ENCODE data around the gene PHF2. TPM values are rescaled to one million over a fixed set of nuclear protein-coding genes. Genes with fewer than 3 reads are reported as not detected.

Gene PHF2
- total RNA-seq, 1 experiment from 2014 or later = 16.1 TPM

- no peak for DNase-seq
Measured at GRCh38 chr9:93701494-93702218, 125.3 kb downstream of the PHF2 start.

GRCh38 chr9:93702261-93702660 is 125.9 kb downstream of the PHF2 start:
- no peaks in the 10 kb centered on the region for H4K20me1 ChIP-seq (ENCODE audit: insufficient read depth, low read depth, low read length)
- H3K4me3 ChIP-seq (ENCODE audit: low read length) = no peak overlapping the region
- H3K4me2 ChIP-seq (ENCODE audit: low read depth, low read length, poor library complexity, severe bottlenecking) = no peak overlapping the region
- no peaks in the 10 kb centered on the region for H3K9me3 ChIP-seq (ENCODE audit: low read length)
- no peak overlapping the region for H2AFZ ChIP-seq (ENCODE audit: low read length)
- no peak for DNase-seq
- no peak overlapping the region for H3K9ac ChIP-seq (ENCODE audit: low read length)
- H3K9me2 ChIP-seq (replicated peaks; ENCODE audit: insufficient read depth, low read length) = no peaks in the 10 kb centered on the region
- H3K27ac ChIP-seq (ENCODE audit: low read length) = no peak overlapping the region
- peaks cover 6% of the 10 kb centered on the region for H3K4me1 ChIP-seq (ENCODE audit: low read length)
- H3K79me2 ChIP-seq (ENCODE audit: low read length) = no peaks in the 10 kb centered on the region
- no peaks in the 10 kb centered on the region for H3K36me3 ChIP-seq (ENCODE audit: insufficient read depth, low read length)
- H3K27me3 ChIP-seq (ENCODE audit: low read length) = no peaks in the 10 kb centered on the region

More at GRCh38 chr9:93701494-93702218, 125.3 kb downstream of the PHF2 start:
- no peak overlapping the region for H3K4me3 ChIP-seq (ENCODE audit: low read length)
- H3K4me2 ChIP-seq (ENCODE audit: low read depth, low read length, poor library complexity, severe bottlenecking) = no peak overlapping the region
- H3K27me3 ChIP-seq (ENCODE audit: low read length) = no peaks in the 10 kb centered on the region
- no peaks in the 10 kb centered on the region for H4K20me1 ChIP-seq (ENCODE audit: insufficient read depth, low read depth, low read length)
- H3K9me3 ChIP-seq (ENCODE audit: low read length) = no peaks in the 10 kb centered on the region
- H3K9me2 ChIP-seq (replicated peaks; ENCODE audit: insufficient read depth, low read length) = no peaks in the 10 kb centered on the region
- no peak overlapping the region for H3K9ac ChIP-seq (ENCODE audit: low read length)
- H3K36me3 ChIP-seq (ENCODE audit: insufficient read depth, low read length) = no peaks in the 10 kb centered on the region
- H3K4me1 ChIP-seq (ENCODE audit: low read length) = peaks cover 6% of the 10 kb centered on the region
- H3K27ac ChIP-seq (ENCODE audit: low read length) = no peak overlapping the region
- no peaks in the 10 kb centered on the region for H3K79me2 ChIP-seq (ENCODE audit: low read length)
- H2AFZ ChIP-seq (ENCODE audit: low read length) = no peak overlapping the region

- H2AFZ ChIP-seq (ENCODE audit: low read length) = no peak overlapping the region
- H3K27me3 ChIP-seq (ENCODE audit: low read length) = no peaks in the 10 kb centered on the region
- H3K4me1 ChIP-seq (ENCODE audit: low read length) = no peaks in the 10 kb centered on the region
- H3K9me2 ChIP-seq (replicated peaks; ENCODE audit: insufficient read depth, low read length) = no peaks in the 10 kb centered on the region
- no peaks in the 10 kb centered on the region for H3K36me3 ChIP-seq (ENCODE audit: insufficient read depth, low read length)
- no peak overlapping the region for H3K9ac ChIP-seq (ENCODE audit: low read length)
- H4K20me1 ChIP-seq (ENCODE audit: insufficient read depth, low read depth, low read length) = no peaks in the 10 kb centered on the region
- no peak for DNase-seq
- H3K27ac ChIP-seq (ENCODE audit: low read length) = no peak overlapping the region
- no peak overlapping the region for H3K4me2 ChIP-seq (ENCODE audit: low read depth, low read length, poor library complexity, severe bottlenecking)
- H3K9me3 ChIP-seq (ENCODE audit: low read length) = no peaks in the 10 kb centered on the region
- no peaks in the 10 kb centered on the region for H3K79me2 ChIP-seq (ENCODE audit: low read length)
- no peak overlapping the region for H3K4me3 ChIP-seq (ENCODE audit: low read length)
Measured at GRCh38 chr9:93708289-93708986, 132.1 kb downstream of the PHF2 start.

GRCh38 chr9:93708987-93709302 is 132.6 kb downstream of the PHF2 start:
- Histone ChIP-seq H4K20me1 (ENCODE audit: insufficient read depth, low read depth, low read length) (no peaks in the 10 kb centered on the region), H3K27ac (ENCODE audit: low read length) (no peak overlapping the region), H3K79me2 (ENCODE audit: low read length) (no peaks in the 10 kb centered on the region), H3K9me2 (replicated peaks; ENCODE audit: insufficient read depth, low read length) (no peaks in the 10 kb centered on the region), H3K9ac (ENCODE audit: low read length) (no peak overlapping the region), H3K9me3 (ENCODE audit: low read length) (no peaks in the 10 kb centered on the region), H3K4me2 (ENCODE audit: low read depth, low read length, poor library complexity, severe bottlenecking) (no peak overlapping the region), H3K4me3 (ENCODE audit: low read length) (no peak overlapping the region), H3K27me3 (ENCODE audit: low read length) (no peaks in the 10 kb centered on the region), H2AFZ (ENCODE audit: low read length) (no peak overlapping the region), H3K36me3 (ENCODE audit: insufficient read depth, low read length) (no peaks in the 10 kb centered on the region), H3K4me1 (ENCODE audit: low read length) (no peaks in the 10 kb centered on the region)
- no peak for DNase-seq

- H4K20me1 ChIP-seq (ENCODE audit: insufficient read depth, low read depth, low read length) = no peaks in the 10 kb centered on the region
- no peaks in the 10 kb centered on the region for H3K27me3 ChIP-seq (ENCODE audit: low read length)
- H3K4me1 ChIP-seq (ENCODE audit: low read length) = no peaks in the 10 kb centered on the region
- H3K9me3 ChIP-seq (ENCODE audit: low read length) = no peaks in the 10 kb centered on the region
- no peaks in the 10 kb centered on the region for H3K9me2 ChIP-seq (replicated peaks; ENCODE audit: insufficient read depth, low read length)
- no peak overlapping the region for H3K4me2 ChIP-seq (ENCODE audit: low read depth, low read length, poor library complexity, severe bottlenecking)
- no peak for DNase-seq
- H3K79me2 ChIP-seq (ENCODE audit: low read length) = no peaks in the 10 kb centered on the region
- H2AFZ ChIP-seq (ENCODE audit: low read length) = no peak overlapping the region
- H3K27ac ChIP-seq (ENCODE audit: low read length) = no peak overlapping the region
- no peak overlapping the region for H3K4me3 ChIP-seq (ENCODE audit: low read length)
- H3K9ac ChIP-seq (ENCODE audit: low read length) = no peak overlapping the region
- no peaks in the 10 kb centered on the region for H3K36me3 ChIP-seq (ENCODE audit: insufficient read depth, low read length)
Measured at GRCh38 chr9:93709600-93710369, 133.4 kb downstream of the PHF2 start.

GRCh38 chr9:93710370-93710723 is 134.0 kb downstream of the PHF2 start:
- Histone ChIP-seq H3K4me3 (ENCODE audit: low read length) (no peak overlapping the region), H4K20me1 (ENCODE audit: insufficient read depth, low read depth, low read length) (no peaks in the 10 kb centered on the region), H3K9me3 (ENCODE audit: low read length) (no peaks in the 10 kb centered on the region), H3K79me2 (ENCODE audit: low read length) (no peaks in the 10 kb centered on the region), H3K4me1 (ENCODE audit: low read length) (no peaks in the 10 kb centered on the region), H3K9ac (ENCODE audit: low read length) (no peak overlapping the region), H3K9me2 (replicated peaks; ENCODE audit: insufficient read depth, low read length) (no peaks in the 10 kb centered on the region), H3K4me2 (ENCODE audit: low read depth, low read length, poor library complexity, severe bottlenecking) (no peak overlapping the region), H3K27me3 (ENCODE audit: low read length) (no peaks in the 10 kb centered on the region), H3K36me3 (ENCODE audit: insufficient read depth, low read length) (no peaks in the 10 kb centered on the region), H2AFZ (ENCODE audit: low read length) (no peak overlapping the region), H3K27ac (ENCODE audit: low read length) (no peak overlapping the region)
- no peak for DNase-seq

- H3K9ac ChIP-seq (ENCODE audit: low read length) = no peak overlapping the region
- no peaks in the 10 kb centered on the region for H3K9me3 ChIP-seq (ENCODE audit: low read length)
- H3K9me2 ChIP-seq (replicated peaks; ENCODE audit: insufficient read depth, low read length) = no peaks in the 10 kb centered on the region
- no peak overlapping the region for H3K27ac ChIP-seq (ENCODE audit: low read length)
- H3K4me2 ChIP-seq (ENCODE audit: low read depth, low read length, poor library complexity, severe bottlenecking) = no peak overlapping the region
- no peaks in the 10 kb centered on the region for H3K36me3 ChIP-seq (ENCODE audit: insufficient read depth, low read length)
- DNase-seq = no peak
- H3K79me2 ChIP-seq (ENCODE audit: low read length) = no peaks in the 10 kb centered on the region
- no peaks in the 10 kb centered on the region for H3K27me3 ChIP-seq (ENCODE audit: low read length)
- H2AFZ ChIP-seq (ENCODE audit: low read length) = no peak overlapping the region
- no peak overlapping the region for H3K4me3 ChIP-seq (ENCODE audit: low read length)
- no peaks in the 10 kb centered on the region for H3K4me1 ChIP-seq (ENCODE audit: low read length)
- H4K20me1 ChIP-seq (ENCODE audit: insufficient read depth, low read depth, low read length) = no peaks in the 10 kb centered on the region
Measured at GRCh38 chr9:93711002-93711401, 134.6 kb downstream of the PHF2 start.

- Histone ChIP-seq H3K9me2 (replicated peaks; ENCODE audit: insufficient read depth, low read length) (no peaks in the 10 kb centered on the region), H4K20me1 (ENCODE audit: insufficient read depth, low read depth, low read length) (no peaks in the 10 kb centered on the region), H3K27me3 (ENCODE audit: low read length) (no peaks in the 10 kb centered on the region), H3K4me1 (ENCODE audit: low read length) (no peaks in the 10 kb centered on the region), H3K9ac (ENCODE audit: low read length) (no peak overlapping the region), H3K36me3 (ENCODE audit: insufficient read depth, low read length) (no peaks in the 10 kb centered on the region), H2AFZ (ENCODE audit: low read length) (no peak overlapping the region), H3K4me2 (ENCODE audit: low read depth, low read length, poor library complexity, severe bottlenecking) (no peak overlapping the region), H3K9me3 (ENCODE audit: low read length) (no peaks in the 10 kb centered on the region), H3K4me3 (ENCODE audit: low read length) (no peak overlapping the region), H3K27ac (ENCODE audit: low read length) (no peak overlapping the region), H3K79me2 (ENCODE audit: low read length) (no peaks in the 10 kb centered on the region)
- no peak for DNase-seq
Measured at GRCh38 chr9:93712896-93713295, 136.5 kb downstream of the PHF2 start.

All from Karpas-422 (cell line).